Transverse colon (tissue), 4 donors: ENCODE results near the gene IFITM2.

Experiments used
- CTCF ChIP-seq, 5 experiments: fragments of 200-600 bp in 3 of 5; fragments of 450-650 bp in 2 of 5; sonication (generic) in 3 of 5; IDR thresholded peaks; 1 replicate in 2 of 5; 2 replicates in 3 of 5; pipeline ENCODE4 v1.5.1; 2016 to 2017; ENCODE audit warnings: antibody characterized with exemption in 5 of 5, inconsistent platforms in 3 of 5, mild to moderate bottlenecking in 2 of 5, moderate library complexity in 1 of 5
- POLR2A ChIP-seq: fragments of 450-650 bp; IDR thresholded peaks from one replicate; pipeline ENCODE4 v1.6.1; 2016; ENCODE audit warnings: antibody characterized with exemption, mild to moderate bottlenecking, moderate library complexity
- POLR2AphosphoS5 ChIP-seq, 3 donors: sonication (generic); formaldehyde crosslinking; IDR thresholded peaks; one replicate each; pipeline ENCODE4 v1.6.1; 2016; ENCODE audit warnings: antibody characterized with exemption in 3 of 3

DNA sequence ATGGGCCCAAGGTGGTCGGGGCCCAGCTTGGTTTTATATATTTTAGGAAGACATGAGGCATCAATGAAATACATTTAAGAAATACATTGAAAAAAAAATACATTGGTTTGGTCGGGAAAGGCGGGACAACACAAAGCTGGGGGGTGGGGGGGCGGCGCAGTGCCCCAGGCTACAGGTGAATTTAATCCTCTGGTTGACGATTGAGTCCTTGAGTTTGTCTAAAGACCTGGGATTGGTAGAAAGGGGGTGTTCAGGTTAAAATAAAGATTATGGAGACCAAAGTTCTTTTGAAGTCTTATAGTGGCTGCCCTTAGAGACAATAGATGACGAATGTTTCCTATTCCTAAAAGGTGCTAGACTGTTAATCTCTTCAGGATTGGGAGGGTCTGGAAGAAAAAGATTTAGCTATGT lies 9.3 kb downstream of the IFITM2 start:
- TF ChIP-seq POLR2A (no peak), CTCF (IDR thresholded peaks at IDR 0.05) (no peak), POLR2AphosphoS5 (IDR thresholded peaks at IDR 0.05) (no peak)
